AG04450 (cell line): ENCODE results near the gene DMTF1. TPM values are rescaled to one million over a fixed set of nuclear protein-coding genes. Genes with fewer than 3 reads are reported as not detected.
"Not testable (repeated sequence)": the region's sequence is repeated elsewhere in the genome, so short reads cannot be mapped to it uniquely, and the experiment has no call there.

Experiments
- CTCF ChIA-PET: fragments of 300-600, 350-600 bp; formaldehyde crosslinking; extraction: SDS; loops from one replicate; lab custom pipeline; 2022; ENCODE audit warnings: antibody characterized with exemption, inconsistent platforms; lab: Charles Lee
- POLR2A ChIA-PET: fragments of 350-600 bp; formaldehyde crosslinking; extraction: SDS; loops from one replicate; lab custom pipeline; 2021; ENCODE audit warnings: antibody characterized with exemption, inconsistent platforms; lab: Yijun Ruan, JAX
- DNase-seq: peaks from one replicate; pipeline ENCODE4 v3.0.0-alpha.2; 2011; ENCODE audit warnings: low read depth, low spot score
- H3K27ac ChIP-seq: one replicate; pipeline ENCODE4 v1.5.1; 2012; ENCODE audit warnings: low read depth, low read length, control low read depth
- H3K27me3 ChIP-seq: one replicate; pipeline ENCODE4 v1.6.0; 2012; ENCODE audit warnings: low read length; ENCODE audit not compliant: control insufficient read depth, insufficient read depth
- H3K4me3 ChIP-seq: 2 replicates; pipeline ENCODE4 v1.5.1; 2011; ENCODE audit warnings: mild to moderate bottlenecking, low read depth, low read length, control low read depth
- H3K9me3 ChIP-seq: 2 replicates; pipeline ENCODE4 v1.5.1; 2012; ENCODE audit warnings: low read length; ENCODE audit not compliant: control insufficient read depth, insufficient read depth
- polyA plus RNA-seq: library from polyadenylated mRNA; depleted of rRNA; stranded (reverse); fragments of >200 nt; gene quantifications from 2 replicates; pipeline ENCODE4 v1.2.3, GENCODE V29; 2011
- TF ChIP-seq, protein P1 (sequence below): IDR thresholded peaks from 2 replicates; pipeline ENCODE4 v1.5.1; 2011; ENCODE audit warnings: low read depth, low read length, control low read depth, inconsistent platforms

DMTF1 gene
- polyA plus RNA-seq, 1 experiment = 134 TPM

DNA sequence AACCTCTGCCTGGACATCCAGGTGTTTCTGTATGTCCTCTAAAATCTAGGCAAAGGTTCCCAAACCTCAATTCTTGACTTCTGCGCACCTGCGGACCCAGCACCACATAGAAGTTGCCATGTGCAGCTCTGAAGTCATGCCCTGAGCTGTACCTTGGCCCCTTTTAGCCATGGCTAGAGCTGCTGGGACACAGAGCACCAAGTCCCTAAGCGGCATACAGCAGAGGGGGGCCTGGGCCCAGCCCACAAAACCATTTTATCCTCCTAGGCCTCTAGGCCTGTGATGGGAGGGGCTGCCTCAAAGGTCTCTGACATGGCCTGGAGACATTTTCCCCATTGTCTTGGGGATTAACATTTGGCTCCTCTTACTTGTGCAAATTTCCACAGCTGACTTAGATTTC lies 52.7 kb downstream of the DMTF1 start:
- DNase-seq = no peak
- Histone ChIP-seq H3K4me3 (no peak overlapping the region), H3K27me3 (no peaks in the 10 kb centered on the region), H3K9me3 (peaks cover 8% of the 10 kb centered on the region), H3K27ac (no peak overlapping the region)
- TF ChIP-seq, protein P1, sequence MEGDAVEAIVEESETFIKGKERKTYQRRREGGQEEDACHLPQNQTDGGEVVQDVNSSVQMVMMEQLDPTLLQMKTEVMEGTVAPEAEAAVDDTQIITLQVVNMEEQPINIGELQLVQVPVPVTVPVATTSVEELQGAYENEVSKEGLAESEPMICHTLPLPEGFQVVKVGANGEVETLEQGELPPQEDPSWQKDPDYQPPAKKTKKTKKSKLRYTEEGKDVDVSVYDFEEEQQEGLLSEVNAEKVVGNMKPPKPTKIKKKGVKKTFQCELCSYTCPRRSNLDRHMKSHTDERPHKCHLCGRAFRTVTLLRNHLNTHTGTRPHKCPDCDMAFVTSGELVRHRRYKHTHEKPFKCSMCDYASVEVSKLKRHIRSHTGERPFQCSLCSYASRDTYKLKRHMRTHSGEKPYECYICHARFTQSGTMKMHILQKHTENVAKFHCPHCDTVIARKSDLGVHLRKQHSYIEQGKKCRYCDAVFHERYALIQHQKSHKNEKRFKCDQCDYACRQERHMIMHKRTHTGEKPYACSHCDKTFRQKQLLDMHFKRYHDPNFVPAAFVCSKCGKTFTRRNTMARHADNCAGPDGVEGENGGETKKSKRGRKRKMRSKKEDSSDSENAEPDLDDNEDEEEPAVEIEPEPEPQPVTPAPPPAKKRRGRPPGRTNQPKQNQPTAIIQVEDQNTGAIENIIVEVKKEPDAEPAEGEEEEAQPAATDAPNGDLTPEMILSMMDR = no peak
- ChIA-PET POLR2A (no interaction called here), CTCF (no interaction called here)

DNA sequence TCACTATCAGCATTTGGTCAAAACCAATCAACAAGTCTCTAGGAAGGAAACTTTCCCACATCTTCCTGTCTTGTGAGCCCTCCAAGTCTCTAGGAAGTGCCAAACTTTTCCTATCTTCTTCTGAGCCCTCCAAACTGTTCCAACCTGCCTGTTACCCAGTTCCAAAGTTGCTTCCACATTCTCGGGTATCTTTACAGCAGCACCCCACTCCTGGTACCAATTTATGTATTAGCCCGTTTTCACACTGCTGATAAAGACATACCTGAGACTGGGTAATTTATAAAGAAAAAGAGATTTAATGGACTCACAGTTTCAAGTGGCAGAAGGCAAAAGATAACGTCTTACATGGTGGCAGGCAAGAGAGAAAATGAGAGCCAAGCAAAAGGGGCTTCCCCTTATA lies 53.4 kb downstream of the DMTF1 start:
- H3K27me3 ChIP-seq, H3K9me3 ChIP-seq, H3K27ac ChIP-seq, H3K4me3 ChIP-seq, CTCF ChIA-PET, POLR2A ChIA-PET, DNase-seq: not testable (repeated sequence)

DNA sequence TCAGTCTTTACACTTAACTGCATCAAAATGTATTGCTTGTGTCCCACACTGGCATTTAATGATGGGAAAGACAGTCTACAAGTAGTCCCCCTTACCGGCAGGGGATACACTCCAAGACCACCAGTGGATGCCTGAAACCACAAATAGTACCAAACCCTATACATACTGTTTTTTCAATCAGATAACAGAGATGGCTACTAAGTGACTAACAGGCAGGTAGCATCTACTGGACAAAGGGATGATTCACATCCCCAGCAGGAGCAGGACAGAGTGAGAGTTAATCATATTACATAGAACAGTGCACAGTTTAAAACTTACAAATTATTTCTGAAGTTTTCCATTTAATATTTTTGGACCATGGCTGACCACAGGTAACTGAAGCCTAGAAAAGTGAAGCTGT lies 54.1 kb downstream of the DMTF1 start:
- H3K27ac ChIP-seq = no peak overlapping the region
- TF ChIP-seq, protein P1 = no peak
- peaks cover 8% of the 10 kb centered on the region for H3K9me3 ChIP-seq
- ChIA-PET POLR2A (no interaction called here), CTCF (interaction anchor here (0.7 kb wide), 1 partner anchor 14 kb away, joined by 3 read pairs; no protein-coding TSS in a partner anchor)
- no peaks in the 10 kb centered on the region for H3K27me3 ChIP-seq
- no peak for DNase-seq
- no peak overlapping the region for H3K4me3 ChIP-seq

DNA sequence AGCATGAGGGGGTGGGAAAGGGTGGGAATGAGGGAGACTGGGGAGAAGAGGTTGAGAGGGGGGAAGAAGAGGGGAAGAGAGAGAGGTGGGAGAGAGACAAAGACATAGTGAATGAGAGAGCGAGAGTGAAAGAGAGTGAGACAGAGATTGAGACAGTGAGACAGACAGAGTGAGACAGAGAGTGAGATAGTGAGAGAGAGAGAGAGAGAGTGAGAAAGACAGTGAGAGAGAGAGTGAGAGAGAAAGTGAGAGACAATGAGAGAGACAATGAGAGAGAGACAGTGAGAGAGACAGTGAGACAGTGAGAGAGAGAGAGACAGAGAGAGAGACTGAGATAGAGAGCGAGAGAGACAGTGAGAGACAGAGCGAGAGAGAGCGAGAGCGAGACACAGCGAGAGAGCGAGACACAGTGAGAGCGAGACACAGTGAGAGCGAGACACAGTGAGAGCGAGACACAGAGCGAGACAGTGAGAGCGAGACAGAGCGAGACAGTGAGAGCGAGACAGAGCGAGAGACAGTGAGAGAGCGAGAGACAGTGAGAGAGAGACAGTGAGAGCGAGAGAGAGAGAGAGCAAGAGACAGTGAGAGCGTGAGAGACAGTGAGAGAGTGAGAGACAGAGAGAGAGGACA lies 57.2 kb downstream of the DMTF1 start:
- CTCF ChIA-PET = no interaction called here
- DNase-seq = no peak
- TF ChIP-seq, protein P1 = no peak
- H3K4me3 ChIP-seq = no peak overlapping the region
- peaks cover 7% of the 10 kb centered on the region for H3K9me3 ChIP-seq
- H3K27ac ChIP-seq = no peak overlapping the region
- POLR2A ChIA-PET = no interaction called here
- no peaks in the 10 kb centered on the region for H3K27me3 ChIP-seq

DNA sequence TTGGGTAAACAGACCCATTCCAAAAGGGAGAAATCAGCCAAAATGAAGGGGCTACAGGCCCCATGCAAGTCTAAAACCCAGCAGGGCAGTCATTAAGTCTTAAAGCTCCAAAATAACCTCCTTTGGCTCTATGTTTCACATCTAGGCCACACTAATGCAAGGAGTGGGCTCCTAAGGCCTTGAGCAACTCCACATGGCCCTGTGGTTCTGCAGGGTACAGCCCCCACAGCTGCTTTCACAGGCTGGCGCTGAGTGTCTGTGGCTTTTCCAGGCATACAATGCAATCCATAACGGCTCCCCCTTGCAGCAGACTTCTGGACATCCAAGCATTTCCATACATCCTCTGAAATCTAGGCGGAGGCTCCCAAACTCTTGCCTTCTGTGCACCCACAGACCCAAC lies 58.3 kb downstream of the DMTF1 start:
- Histone ChIP-seq H3K9me3 (no peaks in the 10 kb centered on the region), H3K27me3 (no peaks in the 10 kb centered on the region), H3K4me3 (no peak overlapping the region), H3K27ac (no peak overlapping the region)
- DNase-seq = no peak
- ChIA-PET CTCF (interaction anchor here (0.8 kb wide), 1 partner anchor 26 kb away, joined by 3 read pairs; no protein-coding TSS in a partner anchor), POLR2A (no interaction called here)
- TF ChIP-seq, protein P1 = no peak
